Hindlimb muscle (tissue), 1 donor: ENCODE data around the gene IL1F10. TPM values are rescaled to one million over a fixed set of nuclear protein-coding genes. Genes with fewer than 3 reads are reported as not detected.

Experiments used
- DNase-seq: peaks from one replicate; pipeline ENCODE4 v3.0.0-alpha.2; 2013
- polyA plus RNA-seq: library from polyadenylated mRNA; unstranded; fragments of 120-200 nt; gene quantifications from one replicate; pipeline ENCODE4 v1.2.1, GENCODE V29; 2013; ENCODE audit not compliant: insufficient read length

Gene IL1F10, protein sequence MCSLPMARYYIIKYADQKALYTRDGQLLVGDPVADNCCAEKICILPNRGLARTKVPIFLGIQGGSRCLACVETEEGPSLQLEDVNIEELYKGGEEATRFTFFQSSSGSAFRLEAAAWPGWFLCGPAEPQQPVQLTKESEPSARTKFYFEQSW
- not detected for polyA plus RNA-seq

DNA sequence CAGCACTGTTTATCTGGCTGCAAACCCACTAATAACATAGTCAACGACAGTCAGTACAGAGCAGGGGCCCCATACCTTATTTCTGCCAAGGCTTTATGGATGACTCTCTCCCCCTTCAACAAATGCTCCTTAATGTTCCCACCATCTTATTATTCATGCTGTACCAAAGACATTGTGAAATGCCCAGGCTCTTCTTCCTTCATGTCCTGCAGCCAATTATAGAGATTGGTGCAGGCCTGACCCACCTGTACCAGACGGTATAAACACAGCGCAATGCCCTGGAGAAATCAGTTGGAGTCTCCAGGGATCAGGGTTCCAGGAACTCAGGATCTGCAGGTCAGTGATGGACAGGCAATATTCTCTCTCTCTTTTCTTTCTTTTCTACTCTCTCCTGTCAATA lies at the start of gene IL1F10:
Gene IL1F10 (plus strand): TSS at position 290 of the 400 bp plus-strand sequence. CDS start 4,769 bp downstream, outside the sequence.
- no peak for DNase-seq

DNA sequence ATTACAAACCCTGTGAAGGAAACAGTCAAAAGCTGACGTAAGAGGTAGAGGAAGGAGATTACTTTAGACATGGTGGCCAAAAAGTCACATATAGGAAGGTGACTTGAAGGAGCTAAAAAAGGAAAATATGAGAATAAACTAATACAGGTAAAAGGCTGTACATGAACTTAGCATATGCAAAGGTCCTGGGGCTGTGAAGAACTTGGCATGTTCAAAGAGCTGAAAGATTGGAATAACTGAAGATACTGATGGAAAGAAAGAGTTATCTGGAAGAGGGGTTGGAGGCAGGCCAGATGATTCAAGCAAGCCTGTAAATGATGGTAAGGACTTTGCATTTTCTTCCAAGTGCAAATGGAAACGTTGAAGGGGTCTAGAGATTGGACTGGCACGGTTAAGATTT lies 49.3 kb upstream of the IL1F10 start:
- no peak for DNase-seq

DNA sequence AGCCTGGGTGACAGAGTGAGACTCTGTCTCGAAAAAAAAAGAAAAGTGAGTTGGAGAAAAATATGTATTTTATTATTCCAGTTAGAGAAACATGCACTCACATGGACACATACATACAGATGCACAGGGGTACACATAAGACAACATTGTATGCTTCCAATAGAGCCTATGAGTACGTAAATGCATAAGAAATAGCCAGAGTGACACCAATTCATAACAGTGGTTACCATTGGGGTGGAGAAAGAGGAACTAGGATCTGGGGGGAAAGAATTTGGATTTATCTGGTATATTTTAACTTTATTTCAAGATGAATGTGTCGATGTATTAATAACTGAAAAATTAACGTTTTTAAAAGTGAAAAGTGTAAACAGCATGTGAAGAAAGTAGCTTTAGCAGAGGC lies 46.5 kb upstream of the IL1F10 start:
- no peak for DNase-seq

DNA sequence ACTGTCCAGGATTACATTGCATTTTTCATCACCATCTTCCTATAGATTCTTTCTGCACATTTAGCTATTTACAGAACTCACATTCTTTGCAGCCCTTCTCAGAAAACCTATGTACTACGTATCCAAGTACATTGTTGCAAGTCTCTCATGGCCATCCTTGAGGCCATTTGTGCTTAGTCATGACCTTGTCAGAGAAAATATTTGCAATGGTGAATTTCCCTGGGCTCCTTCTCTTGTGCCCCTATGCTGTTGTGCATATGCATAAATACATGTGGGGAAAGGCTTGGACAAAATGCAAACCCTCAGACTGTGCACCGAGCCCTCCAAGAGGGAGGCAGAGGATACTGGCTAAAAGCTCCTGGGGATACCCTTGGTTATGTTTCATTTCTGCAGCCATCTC lies 43.0 kb upstream of the IL1F10 start:
- DNase-seq: no peak

DNA sequence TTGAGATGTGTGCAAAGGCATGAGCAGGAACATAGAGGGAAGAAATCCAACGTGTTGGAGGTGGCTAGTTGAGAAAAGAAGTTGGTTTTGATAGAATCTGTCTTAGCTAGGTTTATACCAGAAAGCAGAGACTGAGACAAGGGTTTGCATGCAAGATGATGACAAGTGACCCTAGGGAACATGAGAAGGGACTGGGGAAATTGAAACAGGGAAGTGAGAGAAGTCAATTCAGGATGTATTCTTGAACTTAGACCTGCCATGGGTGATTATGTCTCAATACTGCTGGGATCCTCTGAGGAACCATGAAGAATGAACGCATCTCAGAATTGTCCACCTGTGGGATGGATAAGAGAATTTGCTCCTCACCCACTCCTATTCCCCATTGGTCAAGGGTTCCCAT lies 42.0 kb upstream of the IL1F10 start:
- DNase-seq: no peak

DNA sequence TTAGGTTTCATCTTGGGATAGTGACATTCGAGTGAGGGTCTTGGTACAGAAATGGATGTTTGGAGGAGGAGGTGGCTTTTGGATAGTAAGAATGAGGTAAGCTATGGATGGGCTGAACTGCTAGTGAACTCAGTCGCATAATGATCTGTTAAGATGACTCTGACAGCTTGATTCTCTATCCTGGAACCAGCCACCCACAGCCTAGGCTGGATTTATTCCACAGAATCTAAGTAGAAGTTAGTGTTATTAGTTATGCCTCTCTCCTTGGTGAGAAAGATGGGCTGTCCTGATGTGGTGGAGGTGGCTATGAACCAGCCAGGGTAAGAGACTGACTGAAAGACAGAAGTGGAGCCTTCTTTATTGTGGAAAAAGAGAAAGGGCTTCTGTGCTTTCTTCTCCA lies 40.1 kb upstream of the IL1F10 start:
- DNase-seq: no peak

DNA sequence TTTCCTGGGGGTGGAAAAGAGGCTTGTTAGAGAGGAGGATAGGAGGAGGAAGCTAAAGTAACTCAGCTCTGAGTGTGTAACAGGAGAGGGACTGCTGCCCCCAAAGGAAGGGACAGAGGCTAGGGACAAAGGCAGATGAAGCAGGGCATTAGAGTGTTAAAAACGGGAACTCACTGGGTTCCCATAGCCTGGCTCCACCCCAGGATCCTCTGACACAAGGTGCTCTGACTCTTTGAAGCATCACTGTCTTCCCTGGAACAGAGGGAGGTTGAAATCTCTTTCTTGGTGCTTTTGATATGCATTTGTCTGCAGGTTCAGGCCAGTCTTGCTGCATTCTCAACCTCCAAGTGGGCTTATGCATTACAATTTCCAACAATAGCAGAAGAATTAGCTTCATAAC lies 39.7 kb upstream of the IL1F10 start:
- DNase-seq: no peak

DNA sequence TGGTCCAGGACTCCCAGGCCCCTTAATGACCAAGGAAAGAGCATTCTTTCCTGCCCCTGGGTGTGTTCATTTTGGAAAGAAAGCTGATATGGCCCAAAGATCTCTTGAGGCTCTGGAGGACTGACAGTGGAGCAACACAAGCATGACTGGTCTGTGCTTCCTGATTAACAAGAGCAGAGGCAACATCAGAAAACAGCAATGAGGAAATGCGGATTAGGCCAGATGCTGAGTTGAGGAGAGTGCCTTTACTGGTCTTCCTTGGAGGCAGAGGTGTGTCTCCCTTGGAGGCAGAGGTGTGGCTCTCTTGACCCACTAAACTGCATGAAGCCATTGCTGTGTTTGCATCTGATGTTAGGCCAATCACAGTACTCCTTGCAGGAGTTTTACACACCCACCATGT lies 35.0 kb upstream of the IL1F10 start:
- DNase-seq: no peak

DNA sequence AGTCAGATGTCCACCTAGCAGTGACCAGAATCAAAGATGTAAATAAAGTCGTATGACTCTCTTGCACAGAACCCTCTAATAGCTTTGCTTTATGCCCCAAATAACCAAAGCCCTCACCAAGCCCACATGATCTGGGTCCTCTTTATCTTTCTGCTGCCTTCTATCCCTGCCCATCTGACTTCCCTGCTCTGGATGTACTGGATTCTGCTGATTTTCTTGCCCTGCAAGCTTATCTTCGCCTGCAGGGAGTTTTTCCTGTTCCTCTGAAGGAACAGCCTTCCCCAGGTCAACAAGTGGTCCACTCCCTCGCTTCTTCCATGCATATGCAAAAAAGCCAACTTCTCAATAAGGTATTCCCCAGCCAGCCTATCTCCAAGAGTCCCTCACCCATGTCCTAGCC lies 33.8 kb upstream of the IL1F10 start:
- no peak for DNase-seq

DNA sequence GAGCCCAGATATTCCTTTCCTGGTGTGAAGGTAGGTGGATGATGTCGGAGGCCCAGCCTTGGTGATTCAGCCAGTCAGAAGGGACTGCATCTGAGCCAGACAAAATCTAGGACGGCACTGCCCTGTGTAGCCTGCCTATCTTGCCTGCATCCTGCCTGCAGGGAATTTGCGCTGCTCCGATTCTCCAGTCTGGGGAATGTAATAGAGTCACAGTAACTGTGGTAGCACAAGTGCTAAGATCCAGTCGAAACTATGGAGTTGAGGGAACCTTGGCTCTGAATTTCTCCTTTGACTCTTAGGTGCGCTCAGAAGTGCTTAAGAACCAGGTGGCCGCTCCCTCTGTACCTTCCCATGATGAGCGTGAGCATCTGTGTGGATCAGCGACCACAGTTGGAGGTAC lies 31.0 kb upstream of the IL1F10 start:
- no peak for DNase-seq

DNA sequence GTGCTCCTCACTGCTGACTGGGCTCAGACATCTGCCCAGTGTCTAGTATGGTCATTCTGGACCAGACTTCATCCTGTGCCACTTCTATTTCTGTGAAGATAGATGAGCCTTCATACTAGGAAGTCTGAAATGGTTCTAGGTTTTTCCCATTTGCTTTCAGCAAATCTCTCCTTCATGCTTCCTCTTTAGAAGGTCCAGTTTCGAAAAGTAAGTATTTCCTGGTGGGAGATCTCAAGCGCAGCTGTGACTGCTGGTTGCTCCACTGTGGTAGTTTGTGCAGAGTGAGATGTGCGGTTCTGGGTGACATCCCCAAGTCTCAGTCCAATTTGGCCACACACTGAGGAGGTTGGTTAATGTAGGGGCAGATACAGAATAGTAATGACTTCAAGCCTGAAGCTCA lies 29.5 kb upstream of the IL1F10 start:
- no peak for DNase-seq

DNA sequence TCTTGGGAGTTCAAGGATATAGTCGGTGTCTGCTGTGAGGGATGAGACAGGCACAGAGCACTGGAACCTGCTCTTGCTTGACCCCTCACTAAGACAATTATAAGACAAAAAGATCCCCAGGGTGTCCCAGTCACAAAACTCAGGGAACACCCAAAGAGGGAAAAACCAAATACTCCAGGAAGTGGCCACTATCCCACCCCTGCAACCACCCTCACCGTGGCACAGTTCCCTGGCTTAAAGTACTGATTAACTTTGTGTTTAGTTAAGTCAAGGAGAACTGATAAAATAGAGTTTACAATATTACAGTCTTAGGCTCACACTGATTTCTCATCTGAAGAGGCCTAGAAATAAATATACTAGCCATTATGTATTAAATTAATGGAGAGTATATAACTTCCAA lies 28.6 kb upstream of the IL1F10 start:
- DNase-seq: no peak

DNA sequence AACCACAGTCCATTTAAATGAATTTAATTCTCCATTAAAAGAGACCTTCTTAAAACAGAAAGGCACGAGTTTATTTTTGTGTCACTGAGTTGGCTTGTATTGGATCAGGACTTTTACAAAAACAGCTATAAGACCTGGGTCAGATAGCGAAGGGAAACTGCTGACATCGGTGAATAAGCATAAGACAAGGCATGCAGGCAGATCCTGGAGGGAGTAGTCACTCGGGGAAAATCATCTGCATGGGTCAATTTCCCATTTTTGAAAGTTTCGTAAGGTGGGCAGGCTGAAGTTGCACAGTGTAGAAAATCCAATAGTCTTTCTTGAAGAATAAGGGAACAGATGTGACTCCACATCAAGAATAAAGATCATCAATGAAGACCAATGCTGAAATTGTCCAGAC lies 28.1 kb upstream of the IL1F10 start:
- DNase-seq: no peak

DNA sequence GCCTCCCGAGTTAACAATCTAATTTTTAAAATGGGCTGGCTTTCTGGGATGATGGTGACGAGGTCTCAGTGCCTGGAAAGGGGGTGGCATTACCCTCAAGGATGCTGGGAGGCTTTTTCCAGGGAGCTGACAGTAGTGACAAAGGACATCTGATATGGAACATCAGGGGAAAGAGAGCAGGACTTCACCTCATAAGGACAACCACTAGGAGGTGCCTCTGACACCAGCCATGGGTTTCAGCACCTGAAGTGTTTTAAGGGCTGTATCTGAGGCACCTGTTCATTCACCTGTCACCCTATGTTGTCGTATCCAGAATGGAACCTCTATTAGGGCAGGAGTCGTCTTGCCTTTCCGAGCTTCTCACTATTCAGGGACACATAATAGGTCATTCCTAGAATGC lies 25.9 kb upstream of the IL1F10 start:
- DNase-seq: no peak

DNA sequence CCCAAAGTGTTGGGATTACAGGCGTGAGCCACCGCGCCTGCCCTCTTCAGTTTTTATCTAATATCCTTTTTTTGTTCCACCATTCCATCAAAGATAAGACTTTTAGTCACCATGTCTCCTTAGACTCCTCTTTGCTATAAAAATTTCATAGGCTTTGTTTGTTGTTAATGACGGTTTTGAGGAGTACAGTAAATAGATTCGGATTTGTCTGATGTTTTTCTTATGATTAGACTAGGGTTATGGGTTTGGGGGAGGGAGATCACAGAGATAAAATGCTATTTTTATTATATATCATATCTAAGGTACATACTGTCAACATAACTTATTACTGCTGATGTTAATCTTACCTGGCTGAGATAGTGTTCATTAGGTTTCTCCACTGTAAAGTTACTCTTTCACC lies 21.3 kb upstream of the IL1F10 start:
- DNase-seq: no peak

DNA sequence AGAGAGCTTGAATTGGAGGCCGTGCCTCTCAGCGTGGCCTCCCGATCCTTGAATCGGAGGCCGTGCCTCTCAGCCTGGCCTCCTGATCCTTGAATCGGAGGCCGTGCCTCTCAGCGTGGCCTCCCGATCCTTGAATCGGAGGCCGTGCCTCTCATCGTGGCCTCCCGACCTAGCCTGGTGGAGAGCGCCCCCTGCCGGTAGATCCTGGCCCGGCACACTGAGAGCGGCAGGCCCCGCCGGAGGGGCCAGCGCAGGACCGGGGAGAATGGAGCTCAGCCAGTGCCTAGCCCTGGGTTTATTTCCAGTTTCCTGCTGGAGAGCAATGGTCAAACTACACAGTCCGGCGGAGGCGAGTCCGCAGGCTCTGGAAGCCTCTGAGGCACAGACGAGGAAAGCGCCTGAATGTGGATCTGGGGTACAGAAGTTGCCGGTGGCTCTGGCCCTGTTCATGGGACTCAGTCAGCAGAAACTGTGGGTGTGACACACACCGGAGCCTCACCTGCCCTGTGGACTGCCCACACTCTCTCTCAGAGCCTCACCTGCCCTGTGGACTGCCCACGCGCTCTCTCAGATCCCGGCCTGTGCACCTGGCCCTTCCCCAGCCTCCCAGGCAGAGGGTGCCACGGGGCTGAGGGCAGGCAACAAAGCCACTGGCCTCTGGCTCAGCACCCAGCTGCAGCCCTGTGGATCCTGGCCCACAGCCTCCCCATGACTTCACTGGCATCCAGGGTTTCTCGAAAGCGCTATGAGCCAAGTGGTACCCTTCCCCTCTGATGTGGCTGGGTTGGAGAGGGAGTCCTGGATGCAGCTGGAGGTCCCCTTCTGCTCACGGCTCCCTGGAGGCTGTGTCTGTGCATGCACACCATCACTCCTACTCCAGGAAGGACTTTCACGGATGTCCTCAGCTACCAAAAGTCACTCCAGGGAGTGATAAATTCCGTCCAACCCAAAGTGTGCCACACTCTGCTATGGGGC lies 16.6 kb upstream of the IL1F10 start:
- DNase-seq: no peak

DNA sequence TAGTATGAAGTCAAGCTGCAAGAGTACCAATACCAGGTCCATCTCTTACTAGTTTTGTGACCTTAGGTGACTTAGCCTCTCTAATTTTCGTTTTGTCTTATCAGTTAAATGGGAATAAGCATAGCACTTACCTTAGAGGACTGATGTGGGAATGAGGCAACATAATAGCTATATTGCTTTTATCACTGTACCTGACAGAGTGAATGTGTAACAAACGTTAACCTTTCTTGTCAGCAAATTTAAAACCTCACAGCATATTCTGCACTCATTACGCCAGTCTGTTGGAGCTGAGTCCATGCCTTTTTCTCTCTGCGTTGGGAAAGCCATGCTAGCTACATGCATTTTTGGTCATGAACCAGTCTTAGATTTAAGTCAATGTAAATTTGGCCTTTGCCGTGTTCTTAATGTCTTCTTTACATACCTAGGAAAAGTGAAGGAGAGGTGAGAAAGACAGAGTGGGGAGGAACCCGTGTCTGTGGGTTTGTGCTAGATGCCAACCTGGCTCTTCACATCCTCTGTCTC lies 15.3 kb upstream of the IL1F10 start, which contains the start of gene IL36B:
Gene IL36B (minus strand): TSS at position 472 of the 522 bp plus-strand sequence.
- no peak for DNase-seq

DNA sequence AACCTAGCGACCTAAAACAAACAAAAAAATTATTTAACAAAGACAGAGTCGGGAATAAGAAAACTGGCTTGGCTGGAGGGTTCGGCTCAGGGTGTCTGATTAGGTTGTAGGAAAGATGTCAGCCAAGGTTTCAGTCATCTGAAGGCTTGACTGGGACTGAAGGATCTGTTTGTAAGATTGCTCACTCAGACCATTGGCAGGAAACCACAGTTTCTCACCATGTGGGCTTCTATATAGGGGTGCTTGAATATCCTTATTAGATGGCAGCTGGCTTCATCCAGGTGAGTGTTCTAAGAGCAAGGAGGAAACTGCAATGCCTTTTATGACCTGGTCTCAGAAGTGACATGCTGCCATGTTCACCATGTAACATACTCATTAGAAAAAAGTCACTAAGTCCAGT lies 14.1 kb upstream of the IL1F10 start:
- DNase-seq: no peak

DNA sequence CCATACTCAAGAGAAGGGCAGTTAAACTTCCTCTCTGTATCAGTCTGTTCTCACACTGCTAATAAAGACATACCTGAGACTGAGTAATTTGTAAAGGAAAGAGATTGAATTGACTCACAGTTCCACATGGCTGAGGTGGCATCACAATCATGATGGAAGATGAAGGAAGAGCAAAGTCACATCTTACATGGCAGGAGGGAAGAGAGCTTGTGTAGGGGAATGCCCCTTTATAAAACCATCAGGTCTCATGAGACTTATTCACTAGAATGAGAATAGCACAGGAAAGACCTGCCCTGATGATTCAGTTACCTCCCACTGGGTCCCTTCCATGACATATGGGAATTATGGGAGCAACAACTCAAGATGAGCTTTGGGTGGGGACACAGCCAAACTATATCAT lies 13.7 kb upstream of the IL1F10 start:
- no peak for DNase-seq

DNA sequence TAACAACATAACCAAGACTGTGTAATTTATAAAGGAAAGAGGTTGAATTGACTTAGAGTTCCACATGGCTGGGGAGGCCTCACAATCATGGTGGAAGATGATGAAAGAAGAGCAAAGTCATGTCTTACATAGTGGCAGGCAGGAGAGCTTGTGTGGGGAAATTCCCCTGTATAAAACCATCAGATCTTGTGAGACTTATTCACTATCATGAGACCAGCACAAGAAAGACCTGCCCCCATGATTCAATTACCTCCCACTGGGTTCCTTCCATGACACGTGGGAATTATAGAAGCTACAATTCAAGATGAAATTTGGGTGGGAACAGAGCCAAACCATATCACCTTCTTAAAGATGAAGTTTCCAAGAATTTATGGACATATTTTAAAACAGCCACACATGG lies 11.2 kb upstream of the IL1F10 start:
- DNase-seq: no peak

DNA sequence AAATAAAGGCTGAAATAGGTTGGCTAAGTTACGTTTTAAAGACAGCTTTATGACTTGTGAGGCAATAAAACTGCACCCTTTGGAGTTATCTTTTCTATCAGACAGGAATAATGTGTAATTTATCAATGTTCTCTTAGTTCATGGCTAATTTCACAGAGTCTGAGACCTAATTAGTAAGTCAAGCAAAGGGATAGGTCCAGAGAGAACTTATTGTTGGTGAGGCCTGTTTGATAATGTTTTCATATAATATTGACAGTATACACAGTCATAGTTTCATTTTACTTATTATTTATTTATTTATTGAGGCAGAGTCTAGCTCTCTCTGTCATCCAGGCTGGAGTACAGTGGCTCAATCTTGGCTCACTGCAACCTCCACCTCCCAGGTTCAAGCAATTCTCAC lies 10.7 kb upstream of the IL1F10 start:
- no peak for DNase-seq

DNA sequence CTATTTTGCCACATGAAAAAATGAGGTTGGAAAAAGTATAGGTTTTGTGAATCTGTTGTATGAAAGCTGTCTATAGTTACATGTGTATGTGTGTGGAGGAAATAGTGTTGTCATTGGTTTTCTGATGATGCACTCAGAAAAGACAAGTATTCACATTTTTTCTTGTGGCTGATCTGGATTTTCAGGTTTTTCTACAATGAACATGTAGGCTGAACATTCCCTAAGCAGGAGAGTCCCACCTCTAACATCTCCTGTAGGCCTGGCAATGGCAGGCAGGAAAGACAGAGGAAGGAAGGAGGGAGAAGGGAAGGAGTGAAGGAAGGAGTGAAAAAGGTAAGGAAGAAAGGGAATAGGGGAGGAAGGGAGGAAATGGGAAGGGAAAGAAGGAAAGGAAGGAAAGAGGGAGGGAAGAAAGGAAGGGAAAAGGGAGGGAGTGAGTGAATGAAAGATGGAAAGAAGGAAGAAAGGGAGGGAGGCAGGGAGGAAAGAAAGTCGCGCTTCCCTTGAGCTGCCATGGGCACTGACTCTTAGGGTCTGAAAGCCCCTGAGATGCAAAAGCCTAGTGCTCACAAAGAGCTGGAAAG lies 9.3 kb upstream of the IL1F10 start:
- no peak for DNase-seq
